Measurements from ENCODE around the gene STXBP5. TPM values are rescaled to one million over a fixed set of nuclear protein-coding genes. Genes with fewer than 3 reads are reported as not detected.

Gene STXBP5
- total and polyA plus RNA-seq, 2 of the 4 experiments (the other 2 are of a cell fraction) = 13.2 to 46.4 TPM

DNA sequence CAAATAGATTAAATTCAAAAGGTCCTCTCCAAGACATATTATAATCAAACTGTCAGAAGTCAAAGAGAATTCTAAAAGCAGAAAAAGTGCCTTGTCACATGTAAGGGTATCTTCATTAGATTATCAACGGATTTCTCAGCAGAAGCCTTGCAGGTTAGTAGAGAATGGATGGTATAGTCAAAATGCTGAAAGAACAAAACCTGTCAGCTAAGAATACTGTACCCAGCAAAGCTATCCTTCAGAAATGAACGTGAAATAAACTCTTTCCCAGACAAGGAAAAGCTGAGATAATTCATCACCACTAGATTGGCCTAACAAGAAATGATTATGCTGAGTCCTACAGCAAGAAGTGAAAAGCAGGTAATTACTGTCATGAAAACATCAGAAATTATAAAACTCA, 92.9 kb downstream of the STXBP5 start:
- no peak overlapping the region for H3K9ac ChIP-seq (ENCODE audit: low read depth, low read length)
- in situ Hi-C loops (cut with MboI; ENCODE audit: low sequenced_read_pairs) (no loop called here), dilution Hi-C loops (cut with HindIII; ENCODE audit: low sequenced_read_pairs, unreplicated experiment) (no loop called here), intact Hi-C loops (cut with micrococcal nuclease) (no loop called here)
- no peak overlapping the region for H3K56ac ChIP-seq (ENCODE audit: extremely low read depth, insufficient read depth, low read length)
- no peak overlapping the region for H3K4me2 ChIP-seq (ENCODE audit: low read depth, low read length)
- H4K8ac ChIP-seq (ENCODE audit: low read depth in 2 of 2, low read length in 2 of 2) = no peak overlapping the region
- no peak overlapping the region for H3K27ac ChIP-seq (ENCODE audit: insufficient read depth, low read length)
- WGBS, 2 experiments (ENCODE audit: extremely low coverage in 2 of 2, insufficient read length in 1 of 2) = no CpG with 5 or more reads among the region's 2 CpGs
- no peak overlapping the region for H4K5ac ChIP-seq (ENCODE audit: low read depth, low read length)
- H2AFZ ChIP-seq (replicated peaks; ENCODE audit: low read length, poor library complexity) = no peak overlapping the region
- no peak overlapping the region for H3K14ac ChIP-seq (replicated peaks; ENCODE audit: low read depth, low read length)
- ChIA-PET CTCF (no interaction called here), POLR2A (ENCODE audit: unreplicated experiment) (no interaction called here)
- no peaks in the 10 kb centered on the region for H4K20me1 ChIP-seq (ENCODE audit: insufficient read depth, low read length)
- TF ChIP-seq, protein P1, sequence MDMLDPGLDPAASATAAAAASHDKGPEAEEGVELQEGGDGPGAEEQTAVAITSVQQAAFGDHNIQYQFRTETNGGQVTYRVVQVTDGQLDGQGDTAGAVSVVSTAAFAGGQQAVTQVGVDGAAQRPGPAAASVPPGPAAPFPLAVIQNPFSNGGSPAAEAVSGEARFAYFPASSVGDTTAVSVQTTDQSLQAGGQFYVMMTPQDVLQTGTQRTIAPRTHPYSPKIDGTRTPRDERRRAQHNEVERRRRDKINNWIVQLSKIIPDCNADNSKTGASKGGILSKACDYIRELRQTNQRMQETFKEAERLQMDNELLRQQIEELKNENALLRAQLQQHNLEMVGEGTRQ (IDR thresholded peaks at IDR 0.05; ENCODE audit: low read depth, low read length) = no peak
- TF ChIP-seq RFX5 (IDR thresholded peaks at IDR 0.05; ENCODE audit: low read depth, low read length) (no peak), MAFK (IDR thresholded peaks at IDR 0.05; ENCODE audit: low read depth, low read length) (no peak), MAZ (IDR thresholded peaks at IDR 0.05; ENCODE audit: borderline replicate concordance, low read depth, low read length) (no peak), SMC3 (IDR thresholded peaks at IDR 0.05; ENCODE audit: low read depth, low read length) (no peak), NFE2L2 (IDR thresholded peaks at IDR 0.05; ENCODE audit: low read depth, low read length) (no peak), CEBPB (IDR thresholded peaks at IDR 0.05; ENCODE audit: low read depth, low read length) (no peak), POLR2A (IDR thresholded peaks at IDR 0.05; ENCODE audit: low read depth, low read length) (no peak), BHLHE40 (IDR thresholded peaks at IDR 0.05; ENCODE audit: low read depth, low read length) (no peak), ELK1 (IDR thresholded peaks at IDR 0.05; ENCODE audit: borderline replicate concordance, low read depth, low read length) (no peak), CHD1 (IDR thresholded peaks at IDR 0.05; ENCODE audit: low read depth, low read length) (no peak), RCOR1 (IDR thresholded peaks at IDR 0.05; ENCODE audit: insufficient replicate concordance, low read length) (no peak), MXI1 (IDR thresholded peaks at IDR 0.05; ENCODE audit: borderline replicate concordance, low read depth, low read length) (no peak), CTCF (conservative IDR thresholded peaks at IDR 0.05; ENCODE audit: low read depth, low read length) (no peak), RAD21 (IDR thresholded peaks at IDR 0.05; ENCODE audit: low read length) (no peak), FOS (IDR thresholded peaks at IDR 0.05; ENCODE audit: low read depth, low read length) (no peak)
- DNase-seq (no peak), ATAC-seq (ENCODE audit: low read depth) (no peak)
- H3K79me1 ChIP-seq (ENCODE audit: low read depth in 1 of 2, low read length in 2 of 2) = no peaks in the 10 kb centered on the region; a peak in 1 of 4 replicates
- H3K4me3 ChIP-seq (ENCODE audit: insufficient read depth, low read depth, low read length) = no peak overlapping the region
- H3K18ac ChIP-seq (ENCODE audit: low read depth, low read length) = no peak overlapping the region
- no peaks in the 10 kb centered on the region for H3K27me3 ChIP-seq (ENCODE audit: control insufficient read depth, insufficient read depth, low read length)
- H2BK5ac ChIP-seq (ENCODE audit: low read depth, low read length, poor library complexity, severe bottlenecking) = no peak overlapping the region
- no peak overlapping the region for H3K23ac ChIP-seq (ENCODE audit: low read depth, low read length)
- H3K9me1 ChIP-seq (ENCODE audit: insufficient read depth, low read length) = no peaks in the 10 kb centered on the region
- peaks cover 11% of the 10 kb centered on the region for H3K9me3 ChIP-seq (ENCODE audit: control insufficient read depth, insufficient read depth, low read length)
- no peak overlapping the region for H2AK5ac ChIP-seq (ENCODE audit: low read depth, low read length)
- peaks cover 12% of the 10 kb centered on the region for H3K36me3 ChIP-seq (ENCODE audit: control insufficient read depth, insufficient read depth, low read length)
- no peak overlapping the region for H2BK15ac ChIP-seq (ENCODE audit: low read depth, low read length)
- H2AK9ac ChIP-seq (replicated peaks; ENCODE audit: low read depth, low read length, poor library complexity) = no peak overlapping the region
- H4K91ac ChIP-seq (ENCODE audit: insufficient read depth, low read depth, low read length) = no peak overlapping the region
- no peaks in the 10 kb centered on the region for H3K4me1 ChIP-seq (ENCODE audit: control insufficient read depth, insufficient read depth, low read length)
- no peak overlapping the region for H3K4ac ChIP-seq (ENCODE audit: low read depth, low read length)
- no peak overlapping the region for H2BK20ac ChIP-seq (ENCODE audit: low read depth, low read length)
- no TSS peak for BruUV-seq (replicated peaks)
- H2BK120ac ChIP-seq (ENCODE audit: low read depth, low read length) = no peak overlapping the region

All from IMR-90 (cell line).